Right hindlimb (tissue), 1 donor: Measurements from ENCODE around the gene ADCY2.
"Not testable (repeated sequence)": the region's sequence is repeated elsewhere in the genome, so short reads cannot be mapped to it uniquely, and the experiment has no call there.

Source experiments
- DNase-seq: peaks from one replicate; pipeline ENCODE4 v3.0.0-alpha.2; 2018

Gene ADCY2

GRCh38 chr5:7396713-7397454 lies 946 bp downstream of the ADCY2 start:
- peak; percentile 47 for DNase-seq

- DNase-seq, result no peak
Observed at GRCh38 chr5:7397937-7398336, 2.0 kb downstream of the ADCY2 start.

GRCh38 chr5:7398596-7399280 lies 2.8 kb downstream of the ADCY2 start:
- DNase-seq, result no peak

GRCh38 chr5:7405277-7405676 lies 9.3 kb downstream of the ADCY2 start:
- no peak for DNase-seq

- no peak for DNase-seq
Observed at GRCh38 chr5:7410936-7411511, 15.1 kb downstream of the ADCY2 start.

GRCh38 chr5:7412409-7412808 lies 16.5 kb downstream of the ADCY2 start:
- no peak for DNase-seq

GRCh38 chr5:7415123-7415522 lies 19.2 kb downstream of the ADCY2 start:
- DNase-seq, result no peak

GRCh38 chr5:7415587-7416535 lies 19.9 kb downstream of the ADCY2 start:
- DNase-seq, result no peak

GRCh38 chr5:7418276-7418675 lies 22.3 kb downstream of the ADCY2 start:
- no peak for DNase-seq

GRCh38 chr5:7419367-7419766 lies 23.4 kb downstream of the ADCY2 start:
- DNase-seq, result no peak

- no peak for DNase-seq
Observed at GRCh38 chr5:7419846-7420245, 23.9 kb downstream of the ADCY2 start.

- DNase-seq, result no peak
Observed at GRCh38 chr5:7420510-7421280, 24.8 kb downstream of the ADCY2 start.

GRCh38 chr5:7422316-7423106 lies 26.6 kb downstream of the ADCY2 start:
- no peak for DNase-seq

- DNase-seq, result not testable (repeated sequence)
Observed at GRCh38 chr5:7423231-7423630, 27.3 kb downstream of the ADCY2 start.

GRCh38 chr5:7425830-7426229 lies 29.9 kb downstream of the ADCY2 start:
- DNase-seq, result peak; percentile 39

GRCh38 chr5:7426284-7426683 lies 30.3 kb downstream of the ADCY2 start:
- DNase-seq, result no peak

GRCh38 chr5:7434914-7435313 lies 39.0 kb downstream of the ADCY2 start:
- DNase-seq, result no peak

- no peak for DNase-seq
Observed at GRCh38 chr5:7435503-7435902, 39.6 kb downstream of the ADCY2 start.

- no peak for DNase-seq
Observed at GRCh38 chr5:7436521-7436920, 40.6 kb downstream of the ADCY2 start.

GRCh38 chr5:7437836-7438235 lies 41.9 kb downstream of the ADCY2 start:
- DNase-seq, result no peak

GRCh38 chr5:7445068-7445467 lies 49.1 kb downstream of the ADCY2 start:
- no peak for DNase-seq
